ENCODE results near the gene CSF3R. TPM values are rescaled to one million over a fixed set of nuclear protein-coding genes. Genes with fewer than 3 reads are reported as not detected.
"Not testable (repeated sequence)": the region's sequence is repeated elsewhere in the genome, so short reads cannot be mapped to it uniquely, and the experiment has no call there.

CSF3R gene
- total and polyA plus RNA-seq, 2 donors from 2014 or later = 1.4 to 13.3 TPM

DNA sequence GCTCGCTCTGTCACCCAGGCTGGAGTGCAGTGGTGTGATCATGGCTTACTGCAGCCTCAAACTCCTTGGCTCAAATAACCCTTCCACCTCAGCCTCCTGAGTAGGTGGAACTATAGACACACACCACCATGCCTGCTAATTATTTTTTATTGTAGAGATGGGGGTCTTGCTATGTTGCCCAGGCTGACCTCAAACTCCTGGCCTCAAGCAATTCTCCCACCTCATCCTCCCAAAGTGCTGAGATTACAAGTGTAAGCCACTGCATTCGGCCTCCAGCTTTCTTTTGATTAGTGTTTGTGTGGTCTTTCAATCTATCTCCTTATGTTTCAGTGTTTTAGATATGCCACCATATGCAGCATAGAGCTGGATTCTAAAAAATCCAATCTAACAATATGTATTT lies 19.9 kb upstream of the CSF3R start:
- no peak overlapping the region for H3K4me3 ChIP-seq (ENCODE audit: low read length in 3 of 3)
- H3K27me3 ChIP-seq (ENCODE audit: control insufficient read depth, insufficient read depth, low read length) = no peaks in the 10 kb centered on the region
- FAIRE-seq (no peak), DNase-seq (no peak)
- no peak overlapping the region for H3K9ac ChIP-seq (ENCODE audit: low read length in 3 of 3)
- intact Hi-C loops (cut with DNase I) = no loop called here
- TF ChIP-seq, protein P1, sequence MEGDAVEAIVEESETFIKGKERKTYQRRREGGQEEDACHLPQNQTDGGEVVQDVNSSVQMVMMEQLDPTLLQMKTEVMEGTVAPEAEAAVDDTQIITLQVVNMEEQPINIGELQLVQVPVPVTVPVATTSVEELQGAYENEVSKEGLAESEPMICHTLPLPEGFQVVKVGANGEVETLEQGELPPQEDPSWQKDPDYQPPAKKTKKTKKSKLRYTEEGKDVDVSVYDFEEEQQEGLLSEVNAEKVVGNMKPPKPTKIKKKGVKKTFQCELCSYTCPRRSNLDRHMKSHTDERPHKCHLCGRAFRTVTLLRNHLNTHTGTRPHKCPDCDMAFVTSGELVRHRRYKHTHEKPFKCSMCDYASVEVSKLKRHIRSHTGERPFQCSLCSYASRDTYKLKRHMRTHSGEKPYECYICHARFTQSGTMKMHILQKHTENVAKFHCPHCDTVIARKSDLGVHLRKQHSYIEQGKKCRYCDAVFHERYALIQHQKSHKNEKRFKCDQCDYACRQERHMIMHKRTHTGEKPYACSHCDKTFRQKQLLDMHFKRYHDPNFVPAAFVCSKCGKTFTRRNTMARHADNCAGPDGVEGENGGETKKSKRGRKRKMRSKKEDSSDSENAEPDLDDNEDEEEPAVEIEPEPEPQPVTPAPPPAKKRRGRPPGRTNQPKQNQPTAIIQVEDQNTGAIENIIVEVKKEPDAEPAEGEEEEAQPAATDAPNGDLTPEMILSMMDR (IDR thresholded peaks at IDR 0.05; ENCODE audit: borderline replicate concordance, extremely low read depth, insufficient read depth) = no peak
- no peaks in the 10 kb centered on the region for H3K4me1 ChIP-seq (ENCODE audit: control insufficient read depth in 2 of 3, insufficient read depth in 2 of 3, low read depth in 1 of 3, low read length in 3 of 3)
- H3K9me3 ChIP-seq (ENCODE audit: control insufficient read depth in 2 of 3, insufficient read depth in 1 of 3, low read length in 3 of 3) = no peaks in the 10 kb centered on the region
- H3K36me3 ChIP-seq (ENCODE audit: control insufficient read depth in 2 of 3, insufficient read depth in 3 of 3, low read length in 3 of 3) = no peaks in the 10 kb centered on the region
- no peak overlapping the region for H3K27ac ChIP-seq (ENCODE audit: low read depth in 2 of 2, low read length in 2 of 2)

DNA sequence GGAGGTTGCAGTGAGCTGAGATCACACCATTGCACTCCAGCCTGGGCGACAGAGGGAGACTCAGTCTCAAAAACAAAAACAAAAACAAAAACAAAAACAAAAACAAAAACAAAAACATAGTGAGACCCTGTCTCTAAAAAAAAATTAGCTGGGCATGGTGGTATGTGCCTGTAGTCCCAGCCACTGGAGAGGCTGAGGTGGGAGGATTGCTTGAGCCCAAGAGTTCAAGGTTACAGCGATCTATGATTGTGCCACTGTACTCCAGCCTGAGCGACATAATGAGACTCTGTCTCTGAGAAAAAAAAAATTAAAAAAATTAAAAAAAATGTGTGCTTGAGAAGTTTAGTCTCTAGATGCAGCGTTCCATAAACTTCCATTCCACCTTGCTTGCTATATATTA lies 19.2 kb upstream of the CSF3R start:
- H3K9ac ChIP-seq (ENCODE audit: low read length in 3 of 3); H3K4me1 ChIP-seq (ENCODE audit: control insufficient read depth in 2 of 3, insufficient read depth in 2 of 3, low read depth in 1 of 3, low read length in 3 of 3); H3K36me3 ChIP-seq (ENCODE audit: control insufficient read depth in 2 of 3, insufficient read depth in 3 of 3, low read length in 3 of 3); H3K4me3 ChIP-seq (ENCODE audit: low read length in 3 of 3); FAIRE-seq; H3K27ac ChIP-seq (ENCODE audit: low read depth in 2 of 2, low read length in 2 of 2); intact Hi-C loops (cut with DNase I); DNase-seq; H3K27me3 ChIP-seq (ENCODE audit: control insufficient read depth, insufficient read depth, low read length); H3K9me3 ChIP-seq (ENCODE audit: control insufficient read depth in 2 of 3, insufficient read depth in 1 of 3, low read length in 3 of 3): not testable (repeated sequence)

DNA sequence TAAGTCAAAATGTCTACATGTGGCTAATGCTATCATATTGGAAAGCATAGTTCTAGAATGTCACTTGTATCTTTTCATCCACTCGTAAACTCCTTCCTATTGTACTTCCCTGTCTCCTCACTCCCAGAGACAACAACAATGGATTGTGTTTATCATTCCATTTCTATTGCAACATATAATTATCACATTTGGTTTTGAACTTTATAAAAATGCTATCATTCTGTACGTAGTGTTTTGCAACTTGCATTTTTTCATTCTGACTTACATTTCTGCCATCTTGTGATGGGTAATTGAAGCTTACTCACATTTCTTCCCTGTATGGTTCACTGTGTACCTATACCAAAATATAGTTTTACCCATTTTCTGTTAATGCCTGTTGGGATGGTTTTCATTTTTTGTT lies 14.5 kb upstream of the CSF3R start:
- H3K36me3 ChIP-seq (ENCODE audit: control insufficient read depth in 2 of 3, insufficient read depth in 3 of 3, low read length in 3 of 3) = no peaks in the 10 kb centered on the region
- no peaks in the 10 kb centered on the region for H3K4me1 ChIP-seq (ENCODE audit: control insufficient read depth in 2 of 3, insufficient read depth in 2 of 3, low read depth in 1 of 3, low read length in 3 of 3)
- intact Hi-C loops (cut with DNase I) = no loop called here
- FAIRE-seq (no peak), DNase-seq (no peak)
- H3K9me3 ChIP-seq (ENCODE audit: control insufficient read depth in 2 of 3, insufficient read depth in 1 of 3, low read length in 3 of 3) = no peaks in the 10 kb centered on the region
- no peaks in the 10 kb centered on the region for H3K27me3 ChIP-seq (ENCODE audit: control insufficient read depth, insufficient read depth, low read length)
- H3K27ac ChIP-seq (ENCODE audit: low read depth in 2 of 2, low read length in 2 of 2) = no peak overlapping the region
- no peak overlapping the region for H3K9ac ChIP-seq (ENCODE audit: low read length in 3 of 3)
- H3K4me3 ChIP-seq (ENCODE audit: low read length in 3 of 3) = no peak overlapping the region
- TF ChIP-seq, protein P1 (IDR thresholded peaks at IDR 0.05; ENCODE audit: borderline replicate concordance, extremely low read depth, insufficient read depth) = no peak

DNA sequence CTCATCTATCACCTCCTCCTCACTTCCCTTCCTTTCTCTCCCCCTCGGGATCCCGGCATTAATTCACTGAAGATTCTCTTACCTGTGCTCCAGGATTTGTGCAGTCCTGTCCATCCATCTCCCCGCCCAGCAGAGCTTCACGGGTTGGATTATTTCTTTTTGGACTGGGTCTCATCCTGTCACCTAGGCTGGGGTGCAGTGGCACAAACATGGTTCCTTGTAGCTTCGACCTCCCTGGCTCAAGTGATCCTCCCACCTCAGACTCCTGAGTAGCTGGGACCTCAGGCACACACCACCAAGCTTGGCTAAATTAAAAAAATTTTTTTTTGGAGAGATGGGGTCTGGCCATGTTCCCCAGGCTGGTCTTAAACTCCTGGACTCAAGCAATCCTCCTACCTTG lies 12.3 kb upstream of the CSF3R start:
- Histone ChIP-seq H3K36me3 (ENCODE audit: control insufficient read depth in 2 of 3, insufficient read depth in 3 of 3, low read length in 3 of 3) (no peaks in the 10 kb centered on the region), H3K27me3 (ENCODE audit: control insufficient read depth, insufficient read depth, low read length) (no peaks in the 10 kb centered on the region), H3K4me1 (ENCODE audit: control insufficient read depth in 2 of 3, insufficient read depth in 2 of 3, low read depth in 1 of 3, low read length in 3 of 3) (no peaks in the 10 kb centered on the region), H3K27ac (ENCODE audit: low read depth in 2 of 2, low read length in 2 of 2) (no peak overlapping the region), H3K9ac (ENCODE audit: low read length in 3 of 3) (no peak overlapping the region), H3K9me3 (ENCODE audit: control insufficient read depth in 2 of 3, insufficient read depth in 1 of 3, low read length in 3 of 3) (no peaks in the 10 kb centered on the region), H3K4me3 (ENCODE audit: low read length in 3 of 3) (no peak overlapping the region)
- no peak for DNase-seq
- TF ChIP-seq, protein P1 (IDR thresholded peaks at IDR 0.05; ENCODE audit: borderline replicate concordance, extremely low read depth, insufficient read depth) = no peak
- FAIRE-seq = no peak
- intact Hi-C loops (cut with DNase I) = no loop called here

Measured in kidney (tissue), 14 donors.